ENCODE results near the gene UNC5A. TPM values are rescaled to one million over a fixed set of nuclear protein-coding genes. Genes with fewer than 3 reads are reported as not detected.

UNC5A gene
- total and polyA plus RNA-seq, 10 of the 15 experiments (the other 5 are each of a cell fraction or from before 2014, with no cell fraction given), result not detected

GRCh38 chr5:176861276-176861675, 50.9 kb downstream of the UNC5A start:
- no TSS peak for BruUV-seq (replicated peaks)
- CTCF ChIA-PET, result no interaction called here
- Histone ChIP-seq H3K36me3 (ENCODE audit: control insufficient read depth in 2 of 2, insufficient read depth in 2 of 2, low read length in 1 of 2) (no peaks in the 10 kb centered on the region), H3K27ac (ENCODE audit: control insufficient read depth, insufficient read depth) (no peak overlapping the region), H3K9ac (ENCODE audit: control insufficient read depth, insufficient read depth, low read length) (no peak overlapping the region), H2AFZ (ENCODE audit: control insufficient read depth, low read depth, low read length) (no peak overlapping the region), H3K4me2 (ENCODE audit: control insufficient read depth, insufficient read depth) (no peak overlapping the region), H3K79me2 (ENCODE audit: control insufficient read depth, insufficient read depth, low read length) (no peaks in the 10 kb centered on the region), H3K4me3 (no peak overlapping the region), H3K27me3 (replicated peaks in 1 of 2; ENCODE audit: control insufficient read depth in 2 of 2, insufficient read depth in 2 of 2, low read length in 1 of 2) (peaks cover 3 to 4% of the 10 kb centered on the region in 2 experiments; a peak in 2 of 4 replicates), H3K9me3 (replicated peaks; ENCODE audit: control insufficient read depth, insufficient read depth, low read length) (no peaks in the 10 kb centered on the region), H4K20me1 (ENCODE audit: control insufficient read depth, insufficient read depth) (no peaks in the 10 kb centered on the region; the same call in 1 of the 2 replicates), H3K4me1 (ENCODE audit: control insufficient read depth, insufficient read depth, low read length) (no peaks in the 10 kb centered on the region)
- intact Hi-C loops (cut with micrococcal nuclease; ENCODE audit: unreplicated experiment) (no loop called here), in situ Hi-C loops (cut with MboI) (no loop called here)
- DNase-seq (ENCODE audit: low read depth, low spot score), result no peak
- no peak for FAIRE-seq
- SMC1A ChIA-PET (ENCODE audit: uncharacterized antibody, unreplicated experiment), result no interaction called here
- TF ChIP-seq RELA (IDR thresholded peaks at IDR 0.05; ENCODE audit: borderline replicate concordance, partially characterized antibody) (no peak), SIX5 (IDR thresholded peaks at IDR 0.05; ENCODE audit: low read depth, low read length, severe bottlenecking) (no peak), REST (IDR thresholded peaks at IDR 0.05; ENCODE audit: low read depth, low read length) (no peak), ZNF24 (IDR thresholded peaks at IDR 0.05) (no peak), CBX5 (IDR thresholded peaks at IDR 0.05; ENCODE audit: low read depth) (no peak), DPF2 (IDR thresholded peaks at IDR 0.05) (no peak), NRF1 (conservative IDR thresholded peaks at IDR 0.05; ENCODE audit: low read depth, low read length) (no peak), SUZ12 (IDR thresholded peaks at IDR 0.05; ENCODE audit: unreplicated experiment) (no peak), WRNIP1 (IDR thresholded peaks at IDR 0.05; ENCODE audit: borderline replicate concordance, low read depth, low read length) (no peak), TCF7 (IDR thresholded peaks at IDR 0.05; ENCODE audit: borderline replicate concordance) (no peak), ATF2 (IDR thresholded peaks at IDR 0.05; ENCODE audit: low read length) (no peak), HDAC6 (IDR thresholded peaks at IDR 0.05; ENCODE audit: unreplicated experiment) (no peak), TBL1XR1 (IDR thresholded peaks at IDR 0.05; ENCODE audit: low read depth, low read length) (no peak), ZNF217 (IDR thresholded peaks at IDR 0.05) (no peak), JUNB (IDR thresholded peaks at IDR 0.05) (no peak), SMC3 (IDR thresholded peaks at IDR 0.05; ENCODE audit: borderline replicate concordance, low read length) (no peak), ZNF274 (IDR thresholded peaks at IDR 0.05; ENCODE audit: insufficient read depth, insufficient read length) (no peak), BHLHE40 (IDR thresholded peaks at IDR 0.05; ENCODE audit: borderline replicate concordance in 1 of 2, low read depth in 2 of 2, low read length in 1 of 2) (no peak), CHD4 (IDR thresholded peaks at IDR 0.05) (no peak)
- TF ChIP-seq, protein P1, sequence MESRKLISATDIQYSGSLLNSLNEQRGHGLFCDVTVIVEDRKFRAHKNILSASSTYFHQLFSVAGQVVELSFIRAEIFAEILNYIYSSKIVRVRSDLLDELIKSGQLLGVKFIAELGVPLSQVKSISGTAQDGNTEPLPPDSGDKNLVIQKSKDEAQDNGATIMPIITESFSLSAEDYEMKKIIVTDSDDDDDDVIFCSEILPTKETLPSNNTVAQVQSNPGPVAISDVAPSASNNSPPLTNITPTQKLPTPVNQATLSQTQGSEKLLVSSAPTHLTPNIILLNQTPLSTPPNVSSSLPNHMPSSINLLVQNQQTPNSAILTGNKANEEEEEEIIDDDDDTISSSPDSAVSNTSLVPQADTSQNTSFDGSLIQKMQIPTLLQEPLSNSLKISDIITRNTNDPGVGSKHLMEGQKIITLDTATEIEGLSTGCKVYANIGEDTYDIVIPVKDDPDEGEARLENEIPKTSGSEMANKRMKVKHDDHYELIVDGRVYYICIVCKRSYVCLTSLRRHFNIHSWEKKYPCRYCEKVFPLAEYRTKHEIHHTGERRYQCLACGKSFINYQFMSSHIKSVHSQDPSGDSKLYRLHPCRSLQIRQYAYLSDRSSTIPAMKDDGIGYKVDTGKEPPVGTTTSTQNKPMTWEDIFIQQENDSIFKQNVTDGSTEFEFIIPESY (IDR thresholded peaks at IDR 0.05), result no peak
- POLR2A ChIA-PET, result interaction anchor here (1.1 kb wide), 1 partner anchor 21 kb away, joined by 4 read pairs; no protein-coding TSS in a partner anchor
- WGBS (ENCODE audit: insufficient coverage, insufficient replicate concordance, low lambda C conversion rate, missing lambda C conversion rate), result 30% methylated on average over 11 of the region's 11 CpGs
- no peak for ATAC-seq
- RAD21 ChIA-PET (ENCODE audit: unreplicated experiment), result no interaction called here

Data from GM12878 (cell line).